SK-N-SH treated with all-trans-retinoic acid at 6 μM for 48 hours (cell line): ENCODE data around the gene PITPNC1.

Experiments
- CREB5 ChIP-seq: fragments of 250-450 bp; sonication (Bioruptor Pico); IDR thresholded peaks from 2 replicates; pipeline ENCODE4 v1.5.1; 2020; ENCODE audit warnings: low read depth, mild to moderate bottlenecking, moderate library complexity
- ISL1 ChIP-seq: fragments of 250-450 bp; sonication (Bioruptor Pico); IDR thresholded peaks from 2 replicates; pipeline ENCODE4 v2.1.2; 2022; ENCODE audit warnings: mild to moderate bottlenecking, moderate library complexity
- SNAI2 ChIP-seq: fragments of 250-450 bp; sonication (Bioruptor Pico); IDR thresholded peaks from 2 replicates; pipeline ENCODE4 v1.5.0; 2020; ENCODE audit warnings: mild to moderate bottlenecking, moderate library complexity
- ZFP30 ChIP-seq: fragments of 450-650 bp; formaldehyde crosslinking; IDR thresholded peaks from 2 replicates; pipeline ENCODE4 v1.5.0; 2022; ENCODE audit warnings: mild to moderate bottlenecking, moderate library complexity
- ZNF565 ChIP-seq: fragments of 450-650 bp; formaldehyde crosslinking; conservative IDR thresholded peaks from 2 replicates; pipeline ENCODE4 v1.5.0; 2020; ENCODE audit warnings: low read depth, mild to moderate bottlenecking, moderate library complexity

- TF ChIP-seq SNAI2 (CRISPR knock-in tag) (no peak), ISL1 (CRISPR knock-in tag) (no peak), ZNF565 (no peak), CREB5 (CRISPR knock-in tag) (no peak), ZFP30 (no peak)
Observed at GRCh38 chr17:67439269-67439668, 62.2 kb downstream of the PITPNC1 start.
